Sigmoid colon (tissue), 4 donors: Measurements from ENCODE around the gene ARAP3.

Experiments used
- EP300 ChIP-seq, 4 donors: sonication (generic); formaldehyde crosslinking; IDR thresholded peaks; one replicate each; pipeline ENCODE4 v1.6.1; 2017; ENCODE audit warnings: antibody characterized with exemption in 4 of 4
- POLR2A ChIP-seq, 2 donors: fragments of 450-650 bp; IDR thresholded peaks; one replicate each; pipeline ENCODE4 v1.6.1; 2016; ENCODE audit warnings: antibody characterized with exemption in 2 of 2, mild to moderate bottlenecking in 2 of 2, moderate library complexity in 2 of 2
- TF ChIP-seq, protein P1 (sequence below), 4 experiments: fragments of 450-650 bp in 3 of 4; fragments of 200-600 bp in 1 of 4; IDR thresholded peaks; one replicate each; pipeline ENCODE4 v1.5.1; 2016 to 2019; ENCODE audit warnings: antibody characterized with exemption in 4 of 4, mild to moderate bottlenecking in 3 of 4, moderate library complexity in 2 of 4

DNA sequence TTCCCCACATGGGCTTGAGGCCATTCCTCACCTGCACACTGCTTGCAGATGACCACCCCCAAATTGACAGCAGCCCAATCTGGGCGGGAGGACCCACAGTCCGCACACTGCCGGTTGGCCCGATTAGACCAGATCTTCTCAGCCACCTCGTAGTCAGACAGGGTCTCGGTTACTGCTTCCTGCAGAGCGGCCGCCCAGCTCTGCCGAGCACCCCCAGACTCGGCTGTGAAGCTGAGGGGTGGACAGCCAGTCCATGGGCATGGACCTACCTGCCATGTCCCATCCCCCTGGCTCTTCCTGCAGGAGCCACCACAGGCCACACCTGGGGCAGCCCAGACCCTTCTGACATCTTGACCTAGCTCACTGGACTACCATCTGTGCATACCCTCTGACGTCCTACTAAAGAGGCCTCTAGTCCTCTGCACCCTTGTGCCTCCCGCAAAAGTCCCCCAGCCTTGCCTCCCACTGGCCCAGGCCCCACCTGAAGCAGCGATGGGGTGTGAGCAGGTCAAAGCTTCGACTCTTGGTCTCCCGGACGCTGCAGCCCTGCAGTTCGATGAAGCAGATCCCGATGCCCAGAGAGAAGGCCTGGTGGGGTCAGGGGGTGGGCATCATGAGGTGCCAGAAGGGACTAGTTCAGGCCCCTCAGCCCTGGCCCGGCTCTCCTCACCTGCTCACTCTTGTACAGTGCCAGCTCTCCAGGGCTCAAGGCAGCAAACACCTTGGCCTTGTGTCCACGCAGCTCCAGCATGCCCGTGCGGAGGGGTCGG lies 9.8 kb downstream of the ARAP3 start:
- TF ChIP-seq, protein P1, sequence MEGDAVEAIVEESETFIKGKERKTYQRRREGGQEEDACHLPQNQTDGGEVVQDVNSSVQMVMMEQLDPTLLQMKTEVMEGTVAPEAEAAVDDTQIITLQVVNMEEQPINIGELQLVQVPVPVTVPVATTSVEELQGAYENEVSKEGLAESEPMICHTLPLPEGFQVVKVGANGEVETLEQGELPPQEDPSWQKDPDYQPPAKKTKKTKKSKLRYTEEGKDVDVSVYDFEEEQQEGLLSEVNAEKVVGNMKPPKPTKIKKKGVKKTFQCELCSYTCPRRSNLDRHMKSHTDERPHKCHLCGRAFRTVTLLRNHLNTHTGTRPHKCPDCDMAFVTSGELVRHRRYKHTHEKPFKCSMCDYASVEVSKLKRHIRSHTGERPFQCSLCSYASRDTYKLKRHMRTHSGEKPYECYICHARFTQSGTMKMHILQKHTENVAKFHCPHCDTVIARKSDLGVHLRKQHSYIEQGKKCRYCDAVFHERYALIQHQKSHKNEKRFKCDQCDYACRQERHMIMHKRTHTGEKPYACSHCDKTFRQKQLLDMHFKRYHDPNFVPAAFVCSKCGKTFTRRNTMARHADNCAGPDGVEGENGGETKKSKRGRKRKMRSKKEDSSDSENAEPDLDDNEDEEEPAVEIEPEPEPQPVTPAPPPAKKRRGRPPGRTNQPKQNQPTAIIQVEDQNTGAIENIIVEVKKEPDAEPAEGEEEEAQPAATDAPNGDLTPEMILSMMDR (IDR thresholded peaks at IDR 0.05): no peak
- TF ChIP-seq POLR2A (IDR thresholded peaks at IDR 0.05) (no peak), EP300 (IDR thresholded peaks at IDR 0.05) (no peak)
